Adipocyte (in vitro differentiated cells): ENCODE measurements around the gene KATNB1.
A peak's percentile ranks its signal among the peaks of the same experiment; 100 is the strongest.
"Not testable (repeated sequence)": the region's sequence is repeated elsewhere in the genome, so short reads cannot be mapped to it uniquely, and the experiment has no call there.

ENCODE experiments used
- DNase-seq: peaks from one replicate; pipeline ENCODE4 v3.0.0-alpha.2; 2015; ENCODE audit warnings: low read depth
- H3K27me3 ChIP-seq: replicated peaks from 2 replicates; pipeline ENCODE4 v1.7.0; 2013; ENCODE audit warnings: mild to moderate bottlenecking, low read length, moderate library complexity; ENCODE audit not compliant: control insufficient read depth, insufficient read depth
- H3K36me3 ChIP-seq: 2 replicates; pipeline ENCODE4 v1.7.0; 2013; ENCODE audit warnings: low read length, mild to moderate bottlenecking, moderate library complexity; ENCODE audit not compliant: control insufficient read depth, insufficient read depth, severe bottlenecking
- H3K4me1 ChIP-seq: 2 replicates; pipeline ENCODE4 v1.7.0; 2013; ENCODE audit warnings: mild to moderate bottlenecking, low read length, moderate library complexity; ENCODE audit not compliant: control insufficient read depth, insufficient read depth
- H3K4me3 ChIP-seq: 2 replicates; pipeline ENCODE4 v1.7.0; 2013; ENCODE audit warnings: mild to moderate bottlenecking, low read length, moderate library complexity
- H3K9ac ChIP-seq: 2 replicates; pipeline ENCODE4 v1.7.0; 2013; ENCODE audit warnings: mild to moderate bottlenecking, low read length, moderate library complexity
- H3K9me3 ChIP-seq: 2 replicates; pipeline ENCODE4 v1.7.0; 2013; ENCODE audit warnings: mild to moderate bottlenecking, low read length, moderate library complexity; ENCODE audit not compliant: control insufficient read depth

Gene KATNB1

DNA sequence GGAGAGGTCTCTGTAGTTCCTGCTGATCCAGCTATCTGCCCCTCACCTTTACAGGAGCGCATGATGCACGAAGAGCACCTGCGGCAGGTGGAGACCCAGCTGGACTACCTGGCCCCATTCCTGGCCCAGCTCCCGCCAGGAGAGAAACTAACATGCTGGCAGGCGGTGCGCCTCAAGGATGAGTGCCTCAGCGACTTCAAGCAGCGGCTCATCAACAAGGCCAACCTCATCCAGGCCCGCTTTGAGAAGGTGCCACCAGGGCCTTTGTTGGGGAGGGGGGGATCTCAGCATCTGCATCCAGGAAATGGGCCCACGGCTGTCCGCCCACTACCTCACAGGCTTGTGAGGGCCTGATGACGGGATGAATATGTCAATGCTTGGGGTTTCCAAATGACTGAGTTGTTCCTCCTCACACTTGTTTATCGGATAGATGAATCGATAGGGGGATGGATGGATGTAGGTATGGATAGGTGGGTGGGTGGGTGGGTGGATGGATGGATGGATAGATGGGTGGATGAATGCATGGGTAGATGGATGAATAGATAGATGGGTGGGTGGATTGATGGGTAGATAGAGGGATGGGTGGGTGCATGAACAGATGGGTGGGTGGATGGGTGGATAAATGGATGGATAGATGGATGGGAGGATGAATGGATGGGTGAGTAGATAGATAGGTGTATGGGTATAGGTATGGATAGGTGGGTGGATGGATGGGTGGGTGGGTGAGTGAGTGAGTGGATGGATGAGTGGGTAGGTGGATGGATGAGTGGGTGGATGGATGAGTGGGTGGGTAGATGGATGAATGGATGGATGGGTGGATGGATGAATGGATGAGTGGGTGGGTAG is 7.0 kb upstream of the KATNB1 start:
- H3K27me3 ChIP-seq: no peaks in the 10 kb centered on the region
- H3K36me3 ChIP-seq: no peaks in the 10 kb centered on the region
- no peak for DNase-seq
- peaks cover 11% of the 10 kb centered on the region for H3K4me1 ChIP-seq
- H3K9ac ChIP-seq: no peak overlapping the region
- no peaks in the 10 kb centered on the region for H3K9me3 ChIP-seq
- no peak overlapping the region for H3K4me3 ChIP-seq

DNA sequence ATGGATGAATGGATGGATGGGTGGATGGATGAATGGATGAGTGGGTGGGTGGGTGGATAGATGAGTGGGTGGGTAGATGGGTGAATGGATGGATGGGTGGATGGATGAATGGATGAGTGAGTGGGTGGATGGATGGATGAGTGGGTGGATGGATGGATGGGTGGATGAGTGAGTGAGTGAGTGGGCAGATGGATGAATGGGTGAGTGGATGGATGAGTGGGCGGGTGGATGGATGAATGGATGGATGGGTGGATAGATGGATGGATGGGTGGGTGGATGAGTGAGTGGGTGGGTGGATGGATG is 6.4 kb upstream of the KATNB1 start:
- H3K9ac ChIP-seq: no peak overlapping the region
- no peaks in the 10 kb centered on the region for H3K36me3 ChIP-seq
- no peaks in the 10 kb centered on the region for H3K27me3 ChIP-seq
- H3K9me3 ChIP-seq: no peaks in the 10 kb centered on the region
- H3K4me3 ChIP-seq: no peak overlapping the region
- peaks cover 11% of the 10 kb centered on the region for H3K4me1 ChIP-seq
- no peak for DNase-seq

DNA sequence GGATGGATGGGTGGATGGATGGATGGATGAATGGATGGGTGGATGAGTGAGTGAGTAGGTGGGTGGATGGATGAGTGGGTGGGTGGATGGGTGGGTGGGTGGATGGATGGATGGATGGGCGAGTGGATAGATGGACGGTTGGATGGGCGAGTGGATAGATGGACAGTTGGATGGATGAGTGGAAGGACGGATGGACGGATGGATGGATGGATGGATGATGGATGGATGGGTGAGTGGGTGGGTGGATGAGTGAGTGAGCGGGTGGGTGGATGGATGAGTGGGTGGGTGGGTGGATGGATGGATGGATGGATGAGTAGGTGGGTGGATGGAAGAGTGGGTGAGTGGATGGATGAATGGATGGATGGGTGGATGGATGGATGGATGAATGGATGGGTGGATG is 5.7 kb upstream of the KATNB1 start:
- H3K27me3 ChIP-seq, H3K9ac ChIP-seq, H3K9me3 ChIP-seq, H3K4me3 ChIP-seq, H3K36me3 ChIP-seq, DNase-seq: not testable (repeated sequence)
- H3K4me1 ChIP-seq: peaks cover 18% of the 10 kb centered on the region

DNA sequence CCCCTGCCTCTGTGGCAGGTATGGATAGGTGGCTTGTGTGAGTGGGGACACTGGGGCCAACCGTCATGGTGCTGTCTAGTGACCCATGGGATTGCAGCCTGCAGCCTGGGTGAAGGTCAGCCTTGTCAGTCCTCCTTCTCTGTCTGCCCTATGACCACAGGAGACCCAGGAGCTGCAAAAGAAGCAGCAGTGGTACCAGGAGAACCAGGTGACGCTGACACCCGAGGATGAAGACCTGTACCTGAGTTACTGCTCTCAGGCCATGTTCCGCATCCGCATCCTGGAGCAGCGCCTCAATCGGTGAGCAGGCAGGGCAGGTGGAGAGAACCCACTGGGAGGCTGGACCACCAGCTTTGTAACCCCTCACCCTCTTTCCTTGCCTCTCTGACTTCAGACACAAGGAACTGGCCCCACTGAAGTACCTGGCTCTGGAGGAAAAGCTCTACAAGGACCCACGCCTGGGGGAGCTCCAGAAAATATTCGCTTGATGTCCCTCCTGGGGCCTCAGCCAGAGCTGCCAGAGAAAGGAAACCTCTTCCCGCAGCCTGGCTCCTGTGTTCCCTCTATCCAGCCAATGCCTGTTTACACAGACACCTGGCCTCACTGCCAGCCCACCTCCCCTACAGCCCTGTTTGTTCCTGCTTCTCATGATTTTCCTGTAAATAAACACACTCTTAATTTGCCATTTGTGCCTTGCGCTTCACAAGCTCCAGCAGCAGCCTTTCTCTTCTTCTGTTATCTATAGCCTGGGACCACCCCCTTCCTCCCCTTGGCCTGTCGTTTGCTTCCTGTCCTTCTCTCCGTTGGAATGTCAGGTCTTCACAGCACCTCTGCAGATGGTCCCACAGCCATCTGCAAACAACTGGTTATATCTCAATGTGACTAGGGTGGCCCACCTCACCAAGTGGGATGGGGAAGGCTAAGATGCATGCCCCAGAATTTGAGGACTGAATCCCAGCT is 4.5 kb upstream of the KATNB1 start:
- no peaks in the 10 kb centered on the region for H3K27me3 ChIP-seq
- no peak for DNase-seq
- H3K9me3 ChIP-seq: no peaks in the 10 kb centered on the region
- no peaks in the 10 kb centered on the region for H3K36me3 ChIP-seq
- H3K4me3 ChIP-seq: no peak overlapping the region
- no peak overlapping the region for H3K9ac ChIP-seq
- peaks cover 19% of the 10 kb centered on the region for H3K4me1 ChIP-seq

DNA sequence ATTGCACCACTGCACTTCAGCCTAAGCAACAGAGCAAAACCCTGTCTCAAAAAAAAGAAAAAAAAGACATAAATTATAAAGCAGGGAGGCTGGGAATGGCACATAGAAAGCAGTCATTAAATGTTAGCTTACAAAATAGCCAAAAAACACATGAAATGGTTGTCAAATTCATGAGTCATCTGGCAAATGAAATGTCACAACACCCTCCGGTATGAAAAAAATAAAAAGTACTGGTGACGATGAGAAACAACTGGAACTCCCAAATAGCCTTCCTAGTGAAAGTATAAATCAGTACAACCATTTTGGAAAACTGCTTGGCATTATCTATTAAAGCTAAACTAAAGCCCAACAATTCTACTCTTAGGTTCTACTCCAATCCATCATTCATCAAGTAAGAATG is 3.5 kb upstream of the KATNB1 start:
- Histone ChIP-seq H3K36me3 (no peaks in the 10 kb centered on the region), H3K9me3 (no peaks in the 10 kb centered on the region), H3K4me1 (peaks cover 29% of the 10 kb centered on the region), H3K4me3 (no peak overlapping the region), H3K27me3 (no peaks in the 10 kb centered on the region), H3K9ac (no peak overlapping the region)
- DNase-seq: peak; percentile 7

DNA sequence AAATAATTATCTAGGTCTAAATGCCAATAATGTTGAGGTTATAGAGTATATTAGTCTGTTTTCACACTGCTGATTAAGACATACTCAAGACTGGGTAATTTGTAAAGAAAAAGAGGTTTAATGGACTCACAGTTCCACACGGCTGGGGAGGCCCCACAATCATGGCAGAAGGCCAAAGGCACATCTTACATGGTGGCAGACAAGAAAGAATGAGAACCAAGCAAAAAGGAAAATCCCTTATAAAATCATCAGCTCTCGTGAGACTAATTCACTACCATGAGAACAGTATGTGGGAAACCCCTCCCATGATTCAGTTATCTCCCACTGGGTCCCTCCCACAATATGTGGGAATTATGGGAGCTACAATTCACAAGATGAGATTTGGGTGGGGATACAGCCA is 2.9 kb upstream of the KATNB1 start:
- no peaks in the 10 kb centered on the region for H3K9me3 ChIP-seq

DNA sequence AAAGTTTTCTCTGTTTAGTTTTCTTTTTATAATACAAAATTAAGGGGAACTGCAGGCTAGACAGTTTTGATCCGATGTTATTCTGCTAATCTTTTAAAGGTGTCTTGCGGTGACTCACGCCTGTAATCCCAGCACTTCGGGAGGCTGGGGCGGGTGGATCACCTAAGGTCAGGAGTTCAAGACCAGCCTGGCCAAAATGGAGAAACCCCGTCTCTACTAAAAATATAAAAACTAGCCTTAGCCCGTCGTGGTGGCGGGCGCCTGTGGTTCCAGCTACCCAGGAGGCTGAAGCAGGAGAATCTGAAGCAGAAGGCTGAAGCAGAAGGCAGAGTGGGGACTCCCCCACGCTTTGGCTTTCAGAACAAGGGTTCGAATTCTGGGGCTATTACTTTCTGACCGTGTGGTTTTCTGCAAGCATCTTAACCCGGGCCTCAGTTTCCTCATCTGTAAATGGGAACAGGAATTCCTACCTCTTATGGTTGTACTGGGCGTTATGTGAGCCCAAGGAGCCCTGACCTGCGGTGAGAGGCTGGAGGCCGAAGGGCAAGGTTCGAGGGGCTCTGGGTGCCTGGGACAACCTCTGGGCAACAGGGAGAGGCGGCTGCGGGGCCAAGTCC is 1.2 kb upstream of the KATNB1 start:
- peak overlapping the region; percentile 96 for H3K4me3 ChIP-seq
- H3K9ac ChIP-seq: peak overlapping the region; percentile 98
- no peaks in the 10 kb centered on the region for H3K36me3 ChIP-seq

More for the DNA sequence above, 2.9 kb upstream of the KATNB1 start:
- no peaks in the 10 kb centered on the region for H3K36me3 ChIP-seq
- H3K27me3 ChIP-seq: no peaks in the 10 kb centered on the region
- no peak for DNase-seq
- peaks cover 33% of the 10 kb centered on the region for H3K4me1 ChIP-seq
- H3K9ac ChIP-seq: no peak overlapping the region
- H3K4me3 ChIP-seq: peak overlapping the region; percentile 14

DNA sequence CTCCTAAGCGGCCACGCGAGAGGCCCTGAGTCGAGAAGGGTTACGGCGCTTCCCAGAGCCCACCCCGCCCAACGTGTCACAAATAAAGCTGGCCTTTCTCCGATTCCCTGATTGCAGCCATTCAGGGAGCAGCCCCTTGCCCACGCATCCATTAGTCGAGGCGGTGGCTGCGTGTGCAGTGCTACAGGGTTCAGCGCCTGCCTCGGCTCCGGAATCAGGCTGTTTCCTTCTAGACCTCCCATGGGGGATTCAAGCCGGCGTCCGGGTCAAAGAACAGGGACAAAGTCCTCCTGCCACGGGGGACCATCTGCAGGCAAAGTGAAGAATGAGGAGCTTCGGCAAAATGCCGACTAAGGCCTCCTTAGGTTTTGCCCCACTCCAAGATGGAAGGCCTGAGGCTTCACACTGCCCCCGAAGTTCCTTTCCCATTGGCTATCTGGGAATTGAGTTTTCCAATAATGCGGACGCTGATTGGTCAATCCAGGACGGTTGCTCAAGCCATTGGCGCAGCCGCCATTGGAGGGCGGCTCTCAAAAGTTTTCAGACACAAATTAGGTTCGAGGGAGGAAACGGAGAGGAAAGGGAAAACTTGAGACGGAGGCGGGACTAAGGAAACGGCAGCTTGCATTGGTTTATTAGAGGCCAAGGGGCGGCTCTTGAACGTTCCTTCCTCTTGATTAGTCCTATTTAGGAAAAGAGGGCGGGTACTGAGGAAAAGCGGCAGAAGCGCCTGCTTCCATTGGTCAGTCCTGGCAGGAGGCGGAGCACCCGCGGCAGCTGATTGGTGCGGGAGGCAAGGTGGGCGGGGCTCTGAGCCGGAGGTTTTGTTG is 430 bp upstream of the KATNB1 start:
- Histone ChIP-seq H3K36me3 (no peaks in the 10 kb centered on the region), H3K9ac (peak overlapping the region; percentile 98), H3K4me1 (peaks cover 33% of the 10 kb centered on the region), H3K9me3 (no peaks in the 10 kb centered on the region), H3K27me3 (no peaks in the 10 kb centered on the region), H3K4me3 (peak overlapping the region; percentile 96)
- peak; percentile 100 for DNase-seq

More for the DNA sequence above, 1.2 kb upstream of the KATNB1 start:
- DNase-seq: no peak
- peaks cover 33% of the 10 kb centered on the region for H3K4me1 ChIP-seq
- no peaks in the 10 kb centered on the region for H3K9me3 ChIP-seq
- H3K27me3 ChIP-seq: no peaks in the 10 kb centered on the region

DNA sequence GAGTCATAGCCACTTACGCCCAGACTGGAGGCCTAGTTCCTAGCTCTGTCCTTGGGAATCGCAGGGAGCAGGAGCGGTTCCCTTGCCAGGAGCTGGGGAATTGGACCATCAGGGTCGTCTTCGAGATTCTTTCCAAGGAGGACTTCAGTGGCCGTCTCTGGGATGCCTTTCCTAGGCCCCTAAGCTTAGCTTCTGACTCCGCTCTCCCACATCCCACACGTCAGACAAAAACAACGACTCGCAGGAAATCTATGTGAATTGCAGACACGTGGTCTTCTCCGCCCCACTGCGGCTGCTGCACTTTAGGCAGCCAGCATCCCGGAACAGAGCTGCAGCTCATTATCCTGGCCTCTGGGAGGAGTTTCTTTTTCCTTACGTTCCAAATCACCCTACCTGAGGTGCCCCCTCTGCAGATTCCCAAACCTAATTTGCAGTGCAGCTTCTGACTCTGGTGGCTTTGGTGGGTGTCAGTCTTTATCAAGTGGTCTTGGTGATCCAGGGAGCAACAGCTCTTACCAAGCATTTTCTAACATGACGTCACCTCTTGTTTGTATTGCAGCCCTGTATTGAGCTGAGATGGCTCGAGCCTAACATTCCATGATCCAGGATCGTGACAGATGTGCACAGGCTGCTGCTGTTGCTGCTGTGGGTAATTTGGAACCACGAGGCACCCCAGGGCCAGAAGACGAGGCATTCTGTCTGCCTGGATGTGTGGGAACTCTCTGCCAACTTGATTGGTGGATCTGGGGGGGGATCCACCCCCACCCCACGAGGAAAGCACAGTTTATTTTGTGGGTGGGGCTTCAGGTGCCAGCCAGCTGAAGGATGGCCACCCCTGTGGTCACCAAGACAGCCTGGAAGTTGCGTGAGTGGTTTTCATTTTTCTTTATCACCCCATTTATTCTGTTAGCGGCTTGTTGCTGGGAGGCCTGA is 1.1 kb downstream of the KATNB1 start:
- Histone ChIP-seq H3K9ac (peak overlapping the region; percentile 86), H3K4me1 (peaks cover 30% of the 10 kb centered on the region), H3K36me3 (no peaks in the 10 kb centered on the region), H3K4me3 (peak overlapping the region; percentile 91), H3K9me3 (no peaks in the 10 kb centered on the region), H3K27me3 (no peaks in the 10 kb centered on the region)
- peak; percentile 73 for DNase-seq

DNA sequence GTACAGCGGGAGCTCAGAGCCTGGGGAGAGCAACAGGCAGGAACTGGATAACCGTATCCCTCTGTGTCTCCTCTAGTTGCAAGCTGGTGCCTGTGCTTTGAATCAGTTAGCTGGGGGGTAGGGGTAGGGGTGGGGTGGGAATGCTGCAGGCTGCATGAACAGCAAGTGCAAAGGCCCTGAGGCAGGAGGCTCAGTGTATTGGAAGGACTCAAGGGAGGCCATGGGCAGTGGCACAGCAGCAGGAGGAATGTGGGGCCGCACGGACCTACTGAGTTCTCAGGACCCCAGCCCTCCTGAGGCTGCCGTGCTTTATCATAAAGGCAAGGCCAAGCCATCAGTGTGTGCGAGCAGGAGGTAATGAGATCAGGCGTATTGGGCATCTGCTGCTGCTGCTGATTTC is 3.3 kb downstream of the KATNB1 start:
- no peaks in the 10 kb centered on the region for H3K9me3 ChIP-seq
- H3K9ac ChIP-seq: no peak overlapping the region
- H3K4me1 ChIP-seq: peaks cover 22% of the 10 kb centered on the region
- no peak overlapping the region for H3K4me3 ChIP-seq
- H3K27me3 ChIP-seq: no peaks in the 10 kb centered on the region
- peaks cover 8% of the 10 kb centered on the region for H3K36me3 ChIP-seq
- no peak for DNase-seq
